ENCODE measurements around the gene SLC1A4. TPM values are rescaled to one million over a fixed set of nuclear protein-coding genes. Genes with fewer than 3 reads are reported as not detected.
"Not testable (repeated sequence)": the region's sequence is repeated elsewhere in the genome, so short reads cannot be mapped to it uniquely, and the experiment has no call there.

SLC1A4 gene
- polyA plus RNA-seq, 1 of the 3 experiments (the other 2 are of a cell fraction): 4.4 TPM

- WGBS (ENCODE audit: low lambda C conversion rate): 95% methylated on average over 4 of the region's 4 CpGs
- no peaks in the 10 kb centered on the region for H3K79me2 ChIP-seq (ENCODE audit: insufficient read depth)
Observed at GRCh38 chr2:64967601-64968000, 21.6 kb upstream of the SLC1A4 start.

GRCh38 chr2:64969086-64969485 lies 20.1 kb upstream of the SLC1A4 start:
- DNase-seq; H3F3A ChIP-seq (replicated peaks; ENCODE audit: insufficient read depth); H3K27me3 ChIP-seq (ENCODE audit: insufficient read depth); POLR2A ChIA-PET; CTCF ChIA-PET; H3K79me2 ChIP-seq (ENCODE audit: insufficient read depth); H3K4me3 ChIP-seq (ENCODE audit: low read depth in 2 of 2, low read length in 1 of 2); H4K20me1 ChIP-seq (ENCODE audit: insufficient read depth); H3K9me2 ChIP-seq; H2AFZ ChIP-seq (ENCODE audit: low read depth); H3K9me3 ChIP-seq; H3K27ac ChIP-seq (ENCODE audit: low read depth in 2 of 2, low read length in 1 of 2); H3K4me2 ChIP-seq; H3K9ac ChIP-seq; H3K4me1 ChIP-seq (ENCODE audit: control insufficient read depth in 1 of 2, insufficient read depth in 2 of 2, low read depth in 1 of 2, low read length in 1 of 2); H3K36me3 ChIP-seq (replicated peaks in 1 of 2; ENCODE audit: control insufficient read depth in 1 of 2, insufficient read depth in 2 of 2, low read length in 1 of 2): not testable (repeated sequence)
- WGBS (ENCODE audit: low lambda C conversion rate): 94% methylated on average over 14 of the region's 25 CpGs

More at GRCh38 chr2:64967601-64968000, 21.6 kb upstream of the SLC1A4 start:
- H3K4me2 ChIP-seq: no peak overlapping the region
- no peak overlapping the region for H2AFZ ChIP-seq (ENCODE audit: low read depth)
- H3K36me3 ChIP-seq (replicated peaks in 1 of 2; ENCODE audit: control insufficient read depth in 1 of 2, insufficient read depth in 2 of 2, low read length in 1 of 2): no peaks in the 10 kb centered on the region
- H3F3A ChIP-seq (replicated peaks; ENCODE audit: insufficient read depth): no peaks in the 10 kb centered on the region
- no peak overlapping the region for H3K9ac ChIP-seq
- POLR2A ChIA-PET: no interaction called here
- no peaks in the 10 kb centered on the region for H4K20me1 ChIP-seq (ENCODE audit: insufficient read depth)
- no peak for DNase-seq
- H3K4me1 ChIP-seq (ENCODE audit: control insufficient read depth in 1 of 2, insufficient read depth in 2 of 2, low read depth in 1 of 2, low read length in 1 of 2): no peaks in the 10 kb centered on the region
- no peak overlapping the region for H3K4me3 ChIP-seq (ENCODE audit: low read depth in 2 of 2, low read length in 1 of 2)
- no peak overlapping the region for H3K27ac ChIP-seq (ENCODE audit: low read depth in 2 of 2, low read length in 1 of 2)
- TF ChIP-seq SMC3 (IDR thresholded peaks at IDR 0.05; ENCODE audit: low read depth, low read length) (no peak), YY1 (IDR thresholded peaks at IDR 0.05; ENCODE audit: low read depth) (no peak), GABPA (IDR thresholded peaks at IDR 0.05; ENCODE audit: low read depth) (no peak), FOSL2 (IDR thresholded peaks at IDR 0.05; ENCODE audit: borderline replicate concordance, low read depth) (no peak), CHD2 (IDR thresholded peaks at IDR 0.05; ENCODE audit: low read length, partially characterized antibody) (no peak), NRF1 (IDR thresholded peaks at IDR 0.05; ENCODE audit: low read depth, low read length) (no peak), FOXJ3 (CRISPR knock-in tag; IDR thresholded peaks at IDR 0.05) (no peak), NFIC (IDR thresholded peaks at IDR 0.05; ENCODE audit: borderline replicate concordance) (no peak), ZBTB33 (IDR thresholded peaks at IDR 0.05; ENCODE audit: borderline replicate concordance, low read depth) (no peak), REST (IDR thresholded peaks at IDR 0.05; ENCODE audit: low read depth, low read length) (no peak), GATA2 (CRISPR knock-in tag; IDR thresholded peaks at IDR 0.05) (no peak), SIN3A (IDR thresholded peaks at IDR 0.05; ENCODE audit: borderline replicate concordance, low read depth, low read length) (no peak), MAX (IDR thresholded peaks at IDR 0.05; ENCODE audit: low read depth) (no peak)
- TF ChIP-seq, protein P1, sequence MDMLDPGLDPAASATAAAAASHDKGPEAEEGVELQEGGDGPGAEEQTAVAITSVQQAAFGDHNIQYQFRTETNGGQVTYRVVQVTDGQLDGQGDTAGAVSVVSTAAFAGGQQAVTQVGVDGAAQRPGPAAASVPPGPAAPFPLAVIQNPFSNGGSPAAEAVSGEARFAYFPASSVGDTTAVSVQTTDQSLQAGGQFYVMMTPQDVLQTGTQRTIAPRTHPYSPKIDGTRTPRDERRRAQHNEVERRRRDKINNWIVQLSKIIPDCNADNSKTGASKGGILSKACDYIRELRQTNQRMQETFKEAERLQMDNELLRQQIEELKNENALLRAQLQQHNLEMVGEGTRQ (IDR thresholded peaks at IDR 0.05; ENCODE audit: borderline replicate concordance, low read depth, low read length): no peak
- TF ChIP-seq, protein P2, sequence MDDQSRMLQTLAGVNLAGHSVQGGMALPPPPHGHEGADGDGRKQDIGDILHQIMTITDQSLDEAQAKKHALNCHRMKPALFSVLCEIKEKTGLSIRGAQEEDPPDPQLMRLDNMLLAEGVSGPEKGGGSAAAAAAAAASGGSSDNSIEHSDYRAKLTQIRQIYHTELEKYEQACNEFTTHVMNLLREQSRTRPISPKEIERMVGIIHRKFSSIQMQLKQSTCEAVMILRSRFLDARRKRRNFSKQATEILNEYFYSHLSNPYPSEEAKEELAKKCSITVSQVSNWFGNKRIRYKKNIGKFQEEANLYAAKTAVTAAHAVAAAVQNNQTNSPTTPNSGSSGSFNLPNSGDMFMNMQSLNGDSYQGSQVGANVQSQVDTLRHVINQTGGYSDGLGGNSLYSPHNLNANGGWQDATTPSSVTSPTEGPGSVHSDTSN (IDR thresholded peaks at IDR 0.05): no peak
- H3K27me3 ChIP-seq (ENCODE audit: insufficient read depth): no peaks in the 10 kb centered on the region
- CTCF ChIA-PET: no interaction called here
- no peaks in the 10 kb centered on the region for H3K9me3 ChIP-seq
- no peaks in the 10 kb centered on the region for H3K9me2 ChIP-seq

Data from SK-N-SH (cell line).